ENCODE data around the gene OSM.

DNA sequence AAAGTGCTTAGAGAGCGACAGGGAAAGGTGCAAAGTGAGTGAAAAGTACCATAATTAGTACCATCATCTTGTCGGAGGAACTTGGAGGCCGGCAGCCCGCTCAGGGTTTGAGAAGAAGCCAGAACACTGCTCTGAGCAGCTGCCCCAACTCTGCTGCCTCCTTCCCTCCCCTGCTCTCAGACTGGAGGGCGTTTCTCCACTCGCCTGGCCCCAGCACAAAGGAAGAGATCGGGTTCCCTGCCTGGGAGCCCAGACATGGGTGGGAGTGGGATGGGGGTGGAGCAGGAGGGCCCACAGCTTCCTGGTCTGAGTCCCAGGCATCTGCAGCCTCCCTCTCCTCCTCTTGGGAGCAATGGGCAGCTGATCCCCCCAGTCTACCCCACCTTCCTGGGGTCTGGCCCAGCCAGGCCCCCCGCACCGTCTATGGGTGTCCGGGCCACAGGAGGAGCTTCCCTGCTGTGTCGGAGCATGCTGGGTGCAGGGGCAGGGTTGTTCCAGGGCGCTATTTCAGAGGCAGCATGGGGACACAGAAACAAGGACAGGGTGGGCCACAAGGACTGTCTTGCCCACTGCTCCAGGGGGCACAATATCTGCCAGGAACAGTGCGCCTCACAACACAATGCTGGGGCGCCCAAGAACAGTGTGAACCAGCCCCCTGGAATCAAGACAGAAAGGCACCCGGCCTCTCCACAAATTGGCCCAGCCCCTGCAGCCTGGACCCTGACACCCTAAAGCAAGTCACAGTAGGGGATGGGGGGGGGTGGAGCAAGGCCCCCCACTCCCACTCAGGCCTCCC, 24.9 kb downstream of the OSM start:
- TF ChIP-seq EZH2 (IDR thresholded peaks at IDR 0.05; ENCODE audit: borderline replicate concordance, low read length): no peak
- TF ChIP-seq, protein P1, sequence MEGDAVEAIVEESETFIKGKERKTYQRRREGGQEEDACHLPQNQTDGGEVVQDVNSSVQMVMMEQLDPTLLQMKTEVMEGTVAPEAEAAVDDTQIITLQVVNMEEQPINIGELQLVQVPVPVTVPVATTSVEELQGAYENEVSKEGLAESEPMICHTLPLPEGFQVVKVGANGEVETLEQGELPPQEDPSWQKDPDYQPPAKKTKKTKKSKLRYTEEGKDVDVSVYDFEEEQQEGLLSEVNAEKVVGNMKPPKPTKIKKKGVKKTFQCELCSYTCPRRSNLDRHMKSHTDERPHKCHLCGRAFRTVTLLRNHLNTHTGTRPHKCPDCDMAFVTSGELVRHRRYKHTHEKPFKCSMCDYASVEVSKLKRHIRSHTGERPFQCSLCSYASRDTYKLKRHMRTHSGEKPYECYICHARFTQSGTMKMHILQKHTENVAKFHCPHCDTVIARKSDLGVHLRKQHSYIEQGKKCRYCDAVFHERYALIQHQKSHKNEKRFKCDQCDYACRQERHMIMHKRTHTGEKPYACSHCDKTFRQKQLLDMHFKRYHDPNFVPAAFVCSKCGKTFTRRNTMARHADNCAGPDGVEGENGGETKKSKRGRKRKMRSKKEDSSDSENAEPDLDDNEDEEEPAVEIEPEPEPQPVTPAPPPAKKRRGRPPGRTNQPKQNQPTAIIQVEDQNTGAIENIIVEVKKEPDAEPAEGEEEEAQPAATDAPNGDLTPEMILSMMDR (IDR thresholded peaks at IDR 0.05; ENCODE audit: low read length): no peak
